WTC11 (cell line): ENCODE results near the gene NEURL1. TPM values are rescaled to one million over a fixed set of nuclear protein-coding genes. Genes with fewer than 3 reads are reported as not detected.
A peak's percentile ranks its signal among the peaks of the same experiment; 100 is the strongest.

ENCODE experiments used
- ATAC-seq: fragments of 200-7000 bp; cut with Tn5 transposase; 2 replicates; pipeline ENCODE4 v1.10.0; 2021; ENCODE audit warnings: mild to moderate bottlenecking, moderate library complexity
- CTCF ChIA-PET: fragments of 300-600 bp; sonication (Branson Sonifier 250); formaldehyde crosslinking; loops from one replicate; lab custom pipeline; 2021; ENCODE audit warnings: antibody characterized with exemption; lab: Charles Lee
- POLR2A ChIA-PET: fragments of 350-600 bp; sonication (Branson Sonifier 250); formaldehyde crosslinking; loops from one replicate; lab custom pipeline; 2021; ENCODE audit warnings: antibody characterized with exemption; lab: Charles Lee
- DNase-seq: peaks from one replicate; pipeline ENCODE4 v3.0.0; 2021; ENCODE audit warnings: low spot score
- H3K27ac Mint-ChIP-seq: 2 replicates; pipeline ENCODE4 v1.8.0; 2021; ENCODE audit warnings: mixed read lengths
- H3K27me3 Mint-ChIP-seq: 2 replicates; pipeline ENCODE4 v1.8.0; 2021; ENCODE audit warnings: low read depth, mild to moderate bottlenecking, moderate library complexity, mixed read lengths
- H3K36me3 Mint-ChIP-seq: 2 replicates; pipeline ENCODE4 v1.8.0; 2021; ENCODE audit warnings: mixed read lengths
- H3K4me1 Mint-ChIP-seq: 2 replicates; pipeline ENCODE4 v1.8.0; 2022; ENCODE audit warnings: mixed read lengths
- H3K4me3 Mint-ChIP-seq: 2 replicates; pipeline ENCODE4 v1.8.0; 2021; ENCODE audit warnings: mild to moderate bottlenecking, moderate library complexity, mixed read lengths
- H3K9me3 Mint-ChIP-seq: 2 replicates; pipeline ENCODE4 v1.8.0; 2021; ENCODE audit warnings: mixed read lengths
- E2F1 ChIP-seq: sonication (generic); formaldehyde crosslinking; IDR thresholded peaks from 2 replicates; pipeline ENCODE4 v1.8.0; 2022; ENCODE audit warnings: mild to moderate bottlenecking, missing genetic modification reagents
- ESRRA ChIP-seq: sonication (generic); formaldehyde crosslinking; IDR thresholded peaks from 2 replicates; pipeline ENCODE4 v1.8.1; 2022; ENCODE audit warnings: mild to moderate bottlenecking, missing genetic modification reagents, borderline replicate concordance
- FOXJ3 ChIP-seq: sonication (generic); formaldehyde crosslinking; IDR thresholded peaks from 2 replicates; pipeline ENCODE4 v1.9.0; 2021; ENCODE audit warnings: missing genetic modification reagents, mild to moderate bottlenecking, borderline replicate concordance
- HMGA2 ChIP-seq: fragments of 250-450 bp; sonication (Bioruptor Pico); IDR thresholded peaks from 2 replicates; pipeline ENCODE4 v1.4.0; 2021; ENCODE audit warnings: mild to moderate bottlenecking, moderate library complexity
- PREB ChIP-seq: sonication (generic); formaldehyde crosslinking; IDR thresholded peaks from 2 replicates; pipeline ENCODE4 v1.8.1; 2022; ENCODE audit warnings: mild to moderate bottlenecking, missing genetic modification reagents, moderate library complexity, borderline replicate concordance
- ZNF263 ChIP-seq: sonication (generic); formaldehyde crosslinking; IDR thresholded peaks from 2 replicates; pipeline ENCODE4 v1.8.1; 2022; ENCODE audit warnings: low read depth, mild to moderate bottlenecking, moderate library complexity, missing genetic modification reagents
- ZNF425 ChIP-seq: fragments of 250-450 bp; sonication (Bioruptor Pico); conservative IDR thresholded peaks from 2 replicates; pipeline ENCODE4 v1.9.0; 2021; ENCODE audit warnings: mild to moderate bottlenecking
- total RNA-seq: library from RNA; stranded (reverse); gene quantifications from 3 replicates; pipeline ENCODE4 v1.2.3, GENCODE V29; 2021
- TF ChIP-seq, protein P1 (sequence below): sonication (generic); formaldehyde crosslinking; IDR thresholded peaks from 2 replicates; pipeline ENCODE4 v1.8.1; 2023; ENCODE audit warnings: mild to moderate bottlenecking, missing genetic modification reagents, borderline replicate concordance
- TF ChIP-seq, protein P2 (sequence below): fragments of 200-600 bp; IDR thresholded peaks from 2 replicates; pipeline ENCODE4 v1.8.0; 2022; ENCODE audit warnings: antibody characterized with exemption

Gene NEURL1
- total RNA-seq, 1 experiment from 2014 or later = 1.2 TPM

- Mint-ChIP-seq H3K4me1 (no peaks in the 10 kb centered on the region), H3K4me3 (no peak overlapping the region), H3K36me3 (no peaks in the 10 kb centered on the region)
- CTCF ChIA-PET = interaction anchor here (0.7 to 3.2 kb wide), 30 partner anchors 9 to 122 kb away, joined by 3 to 26 read pairs (median 6); partner anchors contain the start of genes CALHM1 and NEURL1
- no peak for ATAC-seq
- no peak for TF ChIP-seq E2F1 (CRISPR knock-in tag)
- TF ChIP-seq, all 79 proteins: peak for 0
- POLR2A ChIA-PET = no interaction called here
- peaks cover 3% of the 10 kb centered on the region for H3K9me3 Mint-ChIP-seq
- DNase-seq = no peak
- no peaks in the 10 kb centered on the region; the same call in 1 of the 2 replicates for H3K27me3 Mint-ChIP-seq
- H3K27ac Mint-ChIP-seq = no peak overlapping the region
These were observed 70.6 kb downstream of the NEURL1 start for GRCh38 chr10:103564116-103564501.

GRCh38 chr10:103564776-103565520, 71.4 kb downstream of the NEURL1 start:
- no peaks in the 10 kb centered on the region for H3K36me3 Mint-ChIP-seq
- peak; percentile 87 for DNase-seq
- TF ChIP-seq, protein P1, sequence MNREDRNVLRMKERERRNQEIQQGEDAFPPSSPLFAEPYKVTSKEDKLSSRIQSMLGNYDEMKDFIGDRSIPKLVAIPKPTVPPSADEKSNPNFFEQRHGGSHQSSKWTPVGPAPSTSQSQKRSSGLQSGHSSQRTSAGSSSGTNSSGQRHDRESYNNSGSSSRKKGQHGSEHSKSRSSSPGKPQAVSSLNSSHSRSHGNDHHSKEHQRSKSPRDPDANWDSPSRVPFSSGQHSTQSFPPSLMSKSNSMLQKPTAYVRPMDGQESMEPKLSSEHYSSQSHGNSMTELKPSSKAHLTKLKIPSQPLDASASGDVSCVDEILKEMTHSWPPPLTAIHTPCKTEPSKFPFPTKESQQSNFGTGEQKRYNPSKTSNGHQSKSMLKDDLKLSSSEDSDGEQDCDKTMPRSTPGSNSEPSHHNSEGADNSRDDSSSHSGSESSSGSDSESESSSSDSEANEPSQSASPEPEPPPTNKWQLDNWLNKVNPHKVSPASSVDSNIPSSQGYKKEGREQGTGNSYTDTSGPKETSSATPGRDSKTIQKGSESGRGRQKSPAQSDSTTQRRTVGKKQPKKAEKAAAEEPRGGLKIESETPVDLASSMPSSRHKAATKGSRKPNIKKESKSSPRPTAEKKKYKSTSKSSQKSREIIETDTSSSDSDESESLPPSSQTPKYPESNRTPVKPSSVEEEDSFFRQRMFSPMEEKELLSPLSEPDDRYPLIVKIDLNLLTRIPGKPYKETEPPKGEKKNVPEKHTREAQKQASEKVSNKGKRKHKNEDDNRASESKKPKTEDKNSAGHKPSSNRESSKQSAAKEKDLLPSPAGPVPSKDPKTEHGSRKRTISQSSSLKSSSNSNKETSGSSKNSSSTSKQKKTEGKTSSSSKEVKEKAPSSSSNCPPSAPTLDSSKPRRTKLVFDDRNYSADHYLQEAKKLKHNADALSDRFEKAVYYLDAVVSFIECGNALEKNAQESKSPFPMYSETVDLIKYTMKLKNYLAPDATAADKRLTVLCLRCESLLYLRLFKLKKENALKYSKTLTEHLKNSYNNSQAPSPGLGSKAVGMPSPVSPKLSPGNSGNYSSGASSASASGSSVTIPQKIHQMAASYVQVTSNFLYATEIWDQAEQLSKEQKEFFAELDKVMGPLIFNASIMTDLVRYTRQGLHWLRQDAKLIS (CRISPR knock-in tag) = no peak
- TF ChIP-seq, protein P2, sequence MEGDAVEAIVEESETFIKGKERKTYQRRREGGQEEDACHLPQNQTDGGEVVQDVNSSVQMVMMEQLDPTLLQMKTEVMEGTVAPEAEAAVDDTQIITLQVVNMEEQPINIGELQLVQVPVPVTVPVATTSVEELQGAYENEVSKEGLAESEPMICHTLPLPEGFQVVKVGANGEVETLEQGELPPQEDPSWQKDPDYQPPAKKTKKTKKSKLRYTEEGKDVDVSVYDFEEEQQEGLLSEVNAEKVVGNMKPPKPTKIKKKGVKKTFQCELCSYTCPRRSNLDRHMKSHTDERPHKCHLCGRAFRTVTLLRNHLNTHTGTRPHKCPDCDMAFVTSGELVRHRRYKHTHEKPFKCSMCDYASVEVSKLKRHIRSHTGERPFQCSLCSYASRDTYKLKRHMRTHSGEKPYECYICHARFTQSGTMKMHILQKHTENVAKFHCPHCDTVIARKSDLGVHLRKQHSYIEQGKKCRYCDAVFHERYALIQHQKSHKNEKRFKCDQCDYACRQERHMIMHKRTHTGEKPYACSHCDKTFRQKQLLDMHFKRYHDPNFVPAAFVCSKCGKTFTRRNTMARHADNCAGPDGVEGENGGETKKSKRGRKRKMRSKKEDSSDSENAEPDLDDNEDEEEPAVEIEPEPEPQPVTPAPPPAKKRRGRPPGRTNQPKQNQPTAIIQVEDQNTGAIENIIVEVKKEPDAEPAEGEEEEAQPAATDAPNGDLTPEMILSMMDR = peak; percentile 99
- TF ChIP-seq, all 79 proteins: peak for 1
- peak; percentile 93 for ATAC-seq
- ChIA-PET POLR2A (no interaction called here), CTCF (interaction anchor here (0.6 to 3.2 kb wide), 39 partner anchors 8 to 134 kb away, joined by 3 to 26 read pairs (median 5); partner anchors contain the start of genes CALHM1 and NEURL1)
- Mint-ChIP-seq H3K4me1 (no peaks in the 10 kb centered on the region), H3K27ac (no peak overlapping the region), H3K9me3 (peaks cover 3% of the 10 kb centered on the region), H3K4me3 (no peak overlapping the region), H3K27me3 (no peaks in the 10 kb centered on the region; the same call in 1 of the 2 replicates)

DNA sequence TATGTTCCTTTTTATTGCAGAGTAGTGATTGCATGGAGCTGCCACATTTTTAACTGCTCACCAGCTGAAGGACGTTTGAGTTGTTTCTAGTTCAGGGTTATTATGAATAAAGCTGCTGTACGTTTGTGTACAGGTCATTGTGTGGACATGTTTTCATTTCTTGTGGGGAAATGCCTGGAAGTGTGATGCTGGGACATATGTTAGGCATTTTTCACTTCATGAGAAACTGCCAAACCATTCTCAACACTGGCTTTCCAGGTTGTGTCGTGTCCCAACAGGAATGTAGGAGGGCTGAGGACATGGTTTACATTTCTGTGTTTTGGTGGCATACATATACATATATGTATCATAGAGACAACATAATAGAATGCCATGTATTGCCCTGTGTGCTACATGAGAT, 73.0 kb downstream of the NEURL1 start:
- ATAC-seq (no peak), DNase-seq (no peak)
- H3K27me3 Mint-ChIP-seq = no peaks in the 10 kb centered on the region
- no peak overlapping the region for H3K27ac Mint-ChIP-seq
- H3K36me3 Mint-ChIP-seq = no peaks in the 10 kb centered on the region
- no peak overlapping the region for H3K4me3 Mint-ChIP-seq
- CTCF ChIA-PET = interaction anchor here (0.7 to 3.0 kb wide), 4 partner anchors 11 to 150 kb away, joined by 3 to 26 read pairs (median 12); no protein-coding TSS in a partner anchor
- H3K9me3 Mint-ChIP-seq = no peaks in the 10 kb centered on the region
- POLR2A ChIA-PET = no interaction called here
- no peaks in the 10 kb centered on the region for H3K4me1 Mint-ChIP-seq
- TF ChIP-seq, protein P2 = no peak
- TF ChIP-seq FOXJ3 (CRISPR knock-in tag) = no peak
- TF ChIP-seq ESRRA (CRISPR knock-in tag) = no peak
- TF ChIP-seq, protein P1 (CRISPR knock-in tag) = no peak
- TF ChIP-seq HMGA2 (CRISPR knock-in tag) = no peak
- TF ChIP-seq ZNF263 (CRISPR knock-in tag) = no peak
- no peak for TF ChIP-seq PREB (CRISPR knock-in tag)
- TF ChIP-seq ZNF425 (CRISPR knock-in tag) = no peak
